Measurements from ENCODE around the gene PLCB1. TPM values are rescaled to one million over a fixed set of nuclear protein-coding genes. Genes with fewer than 3 reads are reported as not detected.

Gene PLCB1
- total RNA-seq, 1 donor from 2014 or later: 16.2 TPM

DNA sequence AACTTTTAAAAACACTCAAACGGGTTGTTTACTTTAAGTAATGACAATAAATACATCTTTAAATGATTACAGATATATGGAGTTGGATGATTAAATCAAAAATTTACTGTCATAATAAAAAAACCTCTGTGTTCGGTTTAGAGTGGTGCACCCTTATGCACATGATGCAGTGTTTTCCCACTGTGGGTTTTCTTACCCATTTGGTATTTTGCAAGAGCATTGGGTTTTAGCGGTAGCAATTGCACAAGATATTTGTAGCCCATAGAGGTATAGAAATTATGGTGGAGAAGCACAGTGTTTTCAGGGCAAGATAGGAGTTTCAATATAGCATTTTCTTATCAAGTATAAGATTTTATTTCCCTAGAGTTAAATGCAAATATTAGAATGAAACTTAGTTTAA lies 526.0 kb downstream of the PLCB1 start:
- H3K9me3 Mint-ChIP-seq (ENCODE audit: low read depth): no peaks in the 10 kb centered on the region
- H3K27me3 Mint-ChIP-seq: no peaks in the 10 kb centered on the region
- TF ChIP-seq, protein P1, sequence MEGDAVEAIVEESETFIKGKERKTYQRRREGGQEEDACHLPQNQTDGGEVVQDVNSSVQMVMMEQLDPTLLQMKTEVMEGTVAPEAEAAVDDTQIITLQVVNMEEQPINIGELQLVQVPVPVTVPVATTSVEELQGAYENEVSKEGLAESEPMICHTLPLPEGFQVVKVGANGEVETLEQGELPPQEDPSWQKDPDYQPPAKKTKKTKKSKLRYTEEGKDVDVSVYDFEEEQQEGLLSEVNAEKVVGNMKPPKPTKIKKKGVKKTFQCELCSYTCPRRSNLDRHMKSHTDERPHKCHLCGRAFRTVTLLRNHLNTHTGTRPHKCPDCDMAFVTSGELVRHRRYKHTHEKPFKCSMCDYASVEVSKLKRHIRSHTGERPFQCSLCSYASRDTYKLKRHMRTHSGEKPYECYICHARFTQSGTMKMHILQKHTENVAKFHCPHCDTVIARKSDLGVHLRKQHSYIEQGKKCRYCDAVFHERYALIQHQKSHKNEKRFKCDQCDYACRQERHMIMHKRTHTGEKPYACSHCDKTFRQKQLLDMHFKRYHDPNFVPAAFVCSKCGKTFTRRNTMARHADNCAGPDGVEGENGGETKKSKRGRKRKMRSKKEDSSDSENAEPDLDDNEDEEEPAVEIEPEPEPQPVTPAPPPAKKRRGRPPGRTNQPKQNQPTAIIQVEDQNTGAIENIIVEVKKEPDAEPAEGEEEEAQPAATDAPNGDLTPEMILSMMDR (IDR thresholded peaks at IDR 0.05; ENCODE audit: unreplicated experiment): no peak
- H3K36me3 Mint-ChIP-seq (ENCODE audit: insufficient read depth): peaks cover 2% of the 10 kb centered on the region
- DNase-seq (ENCODE audit: low spot score, unreplicated experiment): no peak
- no peak overlapping the region for H3K27ac Mint-ChIP-seq
- no peak overlapping the region for H3K4me3 Mint-ChIP-seq (ENCODE audit: low read depth)
- H3K4me1 Mint-ChIP-seq (ENCODE audit: low read depth): peaks cover 17% of the 10 kb centered on the region

DNA sequence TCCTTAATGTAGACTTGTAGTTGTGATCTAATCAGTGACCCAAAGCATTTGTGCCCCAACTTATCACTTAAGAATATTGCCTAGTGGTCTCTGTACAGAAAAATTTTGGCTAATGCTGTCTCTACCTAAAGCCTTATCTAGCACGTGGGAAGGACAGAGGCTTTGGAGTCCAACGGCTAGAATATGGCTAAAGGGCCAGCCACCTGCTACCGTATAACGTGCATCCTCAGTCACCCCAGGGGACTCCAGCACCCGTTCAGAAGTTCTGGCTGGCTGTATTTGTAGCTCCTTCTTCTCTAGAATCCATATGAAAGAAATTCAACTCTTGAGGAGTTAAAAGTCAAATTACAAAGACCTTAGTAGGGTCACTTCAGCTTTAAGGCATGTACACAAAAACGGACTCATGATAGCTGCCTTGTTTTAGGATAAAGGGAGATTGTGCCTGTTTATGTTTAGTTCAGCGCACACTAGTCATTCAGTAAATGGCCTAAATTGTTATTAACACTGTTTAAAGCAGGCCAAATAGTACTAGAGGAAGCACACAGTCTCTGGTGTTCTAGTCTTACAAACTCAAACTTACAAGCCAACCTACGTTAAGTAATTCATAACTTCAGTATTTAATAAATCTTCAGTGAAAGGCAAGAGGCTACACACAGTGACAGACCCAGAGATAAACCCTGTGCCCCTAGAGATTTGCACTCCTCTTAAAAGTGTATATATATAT lies 529.3 kb downstream of the PLCB1 start:
- H3K27me3 Mint-ChIP-seq: no peaks in the 10 kb centered on the region
- no peak overlapping the region for H3K4me3 Mint-ChIP-seq (ENCODE audit: low read depth)
- TF ChIP-seq, protein P1 (IDR thresholded peaks at IDR 0.05; ENCODE audit: unreplicated experiment): no peak
- H3K9me3 Mint-ChIP-seq (ENCODE audit: low read depth): no peaks in the 10 kb centered on the region
- H3K36me3 Mint-ChIP-seq (ENCODE audit: insufficient read depth): peaks cover 2% of the 10 kb centered on the region
- H3K27ac Mint-ChIP-seq: no peak overlapping the region
- peaks cover 15% of the 10 kb centered on the region for H3K4me1 Mint-ChIP-seq (ENCODE audit: low read depth)
- no peak for DNase-seq (ENCODE audit: low spot score, unreplicated experiment)

DNA sequence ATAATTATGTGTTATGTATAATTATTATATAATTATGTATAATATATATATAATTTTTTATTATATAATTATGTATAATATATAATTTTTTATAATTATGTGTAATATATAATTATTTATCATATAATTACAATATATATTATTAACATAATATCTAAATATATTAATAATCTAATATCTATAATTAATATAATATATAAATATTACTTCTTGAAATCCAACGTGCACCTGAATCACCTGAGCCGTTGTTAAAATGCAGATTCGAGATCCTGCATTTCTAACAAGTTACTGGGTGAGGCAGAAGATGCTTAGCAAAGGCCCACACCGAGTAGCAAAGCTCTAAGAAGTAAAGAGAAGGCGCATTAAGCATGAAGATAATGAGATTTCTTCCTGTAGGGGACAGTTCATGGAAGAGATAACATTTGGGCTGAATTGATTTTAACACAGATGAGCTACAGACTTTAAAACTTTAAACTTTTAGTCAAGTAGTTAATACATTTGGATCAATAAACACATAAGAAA lies 530.4 kb downstream of the PLCB1 start:
- Mint-ChIP-seq H3K4me3 (ENCODE audit: low read depth) (no peak overlapping the region), H3K4me1 (ENCODE audit: low read depth) (peaks cover 10% of the 10 kb centered on the region), H3K27ac (no peak overlapping the region), H3K27me3 (no peaks in the 10 kb centered on the region), H3K36me3 (ENCODE audit: insufficient read depth) (peaks cover 3% of the 10 kb centered on the region), H3K9me3 (ENCODE audit: low read depth) (no peaks in the 10 kb centered on the region)
- TF ChIP-seq, protein P1 (IDR thresholded peaks at IDR 0.05; ENCODE audit: unreplicated experiment): no peak
- no peak for DNase-seq (ENCODE audit: low spot score, unreplicated experiment)

DNA sequence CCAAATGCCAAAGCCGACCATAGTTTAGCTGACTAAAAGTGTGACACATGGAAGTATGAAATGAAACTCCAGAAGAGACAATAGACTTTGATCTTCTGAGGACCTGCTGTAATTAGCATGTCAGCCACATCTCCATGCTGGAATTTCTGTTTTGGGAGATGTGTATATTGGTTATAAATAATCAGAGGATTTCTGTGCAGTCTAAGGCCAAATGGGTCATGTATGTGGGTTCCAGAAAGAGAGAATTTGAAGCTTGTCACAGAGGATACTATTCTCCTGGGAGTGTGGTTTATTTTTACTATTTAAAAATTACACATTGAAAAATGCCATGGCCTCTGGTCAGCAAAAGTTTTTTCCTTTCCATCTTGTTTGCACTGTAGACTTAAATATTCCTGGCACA lies 531.4 kb downstream of the PLCB1 start:
- H3K4me1 Mint-ChIP-seq (ENCODE audit: low read depth): peaks cover 10% of the 10 kb centered on the region
- no peaks in the 10 kb centered on the region for H3K27me3 Mint-ChIP-seq
- peaks cover 3% of the 10 kb centered on the region for H3K36me3 Mint-ChIP-seq (ENCODE audit: insufficient read depth)
- no peak overlapping the region for H3K27ac Mint-ChIP-seq
- H3K9me3 Mint-ChIP-seq (ENCODE audit: low read depth): no peaks in the 10 kb centered on the region
- DNase-seq (ENCODE audit: low spot score, unreplicated experiment): no peak
- no peak overlapping the region for H3K4me3 Mint-ChIP-seq (ENCODE audit: low read depth)
- TF ChIP-seq, protein P1 (IDR thresholded peaks at IDR 0.05; ENCODE audit: unreplicated experiment): no peak

DNA sequence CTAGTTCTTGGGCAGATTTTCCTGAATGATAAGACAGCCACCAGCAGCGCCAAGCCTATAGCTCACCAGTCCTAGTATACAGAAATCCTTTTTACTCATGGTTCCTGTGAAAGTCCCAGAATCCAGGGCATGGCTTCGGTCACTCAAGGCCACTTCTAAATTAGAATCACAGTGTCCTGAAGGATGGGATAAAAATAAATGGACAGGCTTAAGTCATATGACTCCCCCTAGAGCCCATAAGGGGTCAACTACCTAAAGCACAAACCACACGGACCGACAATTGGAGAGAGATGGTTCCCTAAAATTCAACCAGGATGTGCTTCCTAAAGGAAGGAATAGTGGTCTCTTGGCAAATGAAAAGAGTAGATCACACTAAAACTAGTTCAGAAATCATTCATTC lies 532.7 kb downstream of the PLCB1 start:
- no peak overlapping the region for H3K4me3 Mint-ChIP-seq (ENCODE audit: low read depth)
- H3K36me3 Mint-ChIP-seq (ENCODE audit: insufficient read depth): peaks cover 3% of the 10 kb centered on the region
- H3K27ac Mint-ChIP-seq: no peak overlapping the region
- no peak for DNase-seq (ENCODE audit: low spot score, unreplicated experiment)
- no peaks in the 10 kb centered on the region for H3K27me3 Mint-ChIP-seq
- TF ChIP-seq, protein P1 (IDR thresholded peaks at IDR 0.05; ENCODE audit: unreplicated experiment): no peak
- peaks cover 20% of the 10 kb centered on the region for H3K4me1 Mint-ChIP-seq (ENCODE audit: low read depth)
- H3K9me3 Mint-ChIP-seq (ENCODE audit: low read depth): no peaks in the 10 kb centered on the region

All from progenitor cell of endocrine pancreas (in vitro differentiated cells).